Mammary epithelial cell (primary cell): ENCODE measurements around the gene PKIG.

Source experiments
- CTCF ChIP-seq, 2 donors: IDR thresholded peaks in 1 of 2; conservative IDR thresholded peaks in 1 of 2; 2 replicates each; pipeline ENCODE4 v1.5.1; 2011 to 2012; ENCODE audit warnings: inconsistent platforms in 2 of 2, low read length in 2 of 2, mild to moderate bottlenecking in 2 of 2, control low read depth in 1 of 2, low read depth in 1 of 2; ENCODE audit not compliant: insufficient read depth in 1 of 2; ENCODE audit errors: extremely low read depth in 1 of 2
- EZH2 ChIP-seq: IDR thresholded peaks from 2 replicates; pipeline ENCODE4 v1.6.1; 2012; ENCODE audit warnings: low read length, inconsistent platforms, borderline replicate concordance

GRCh38 chr20:44629542-44629941, 47.2 kb downstream of the PKIG start:
- TF ChIP-seq CTCF (conservative IDR thresholded peaks at IDR 0.05 in 1 of 2, IDR thresholded peaks at IDR 0.05 in 1 of 2; ENCODE audit: extremely low read depth in 1 of 2, insufficient read depth in 1 of 2, low read depth in 1 of 2, low read length in 2 of 2) (no peak), EZH2 (no peak)
